Progenitor cell of endocrine pancreas (in vitro differentiated cells): ENCODE results near the gene C17orf100. TPM values are rescaled to one million over a fixed set of nuclear protein-coding genes. Genes with fewer than 3 reads are reported as not detected.

Experiments
- DNase-seq: peaks from one replicate; pipeline ENCODE4 v3.0.0; 2021; ENCODE audit warnings: low spot score; ENCODE audit not compliant: unreplicated experiment
- H3K27ac Mint-ChIP-seq: 2 replicates; pipeline ENCODE4 v1.8.0; 2021; ENCODE audit warnings: mild to moderate bottlenecking, moderate library complexity, mixed read lengths
- H3K27me3 Mint-ChIP-seq: 2 replicates; pipeline ENCODE4 v1.8.0; 2021; ENCODE audit warnings: mixed read lengths
- H3K36me3 Mint-ChIP-seq: 2 replicates; pipeline ENCODE4 v1.8.0; 2022; ENCODE audit warnings: mixed read lengths; ENCODE audit not compliant: insufficient read depth
- H3K4me1 Mint-ChIP-seq: 2 replicates; pipeline ENCODE4 v1.8.0; 2021; ENCODE audit warnings: low read depth, mixed read lengths
- H3K4me3 Mint-ChIP-seq: 2 replicates; pipeline ENCODE4 v1.8.0; 2021; ENCODE audit warnings: low read depth, mild to moderate bottlenecking, moderate library complexity, mixed read lengths
- H3K9me3 Mint-ChIP-seq: 2 replicates; pipeline ENCODE4 v1.8.0; 2021; ENCODE audit warnings: low read depth, mixed read lengths
- total RNA-seq: library from RNA; stranded (reverse); gene quantifications from 2 replicates; pipeline ENCODE4 v1.2.1, GENCODE V29; 2021
- TF ChIP-seq, protein P1 (sequence below): fragments of 200-600 bp; sonication (generic); IDR thresholded peaks from one replicate; pipeline ENCODE4 v1.5.0; 2021; ENCODE audit warnings: antibody characterized with exemption, mild to moderate bottlenecking; ENCODE audit not compliant: unreplicated experiment

Gene C17orf100
- total RNA-seq, 1 donor from 2014 or later, result 6.1 TPM

DNA sequence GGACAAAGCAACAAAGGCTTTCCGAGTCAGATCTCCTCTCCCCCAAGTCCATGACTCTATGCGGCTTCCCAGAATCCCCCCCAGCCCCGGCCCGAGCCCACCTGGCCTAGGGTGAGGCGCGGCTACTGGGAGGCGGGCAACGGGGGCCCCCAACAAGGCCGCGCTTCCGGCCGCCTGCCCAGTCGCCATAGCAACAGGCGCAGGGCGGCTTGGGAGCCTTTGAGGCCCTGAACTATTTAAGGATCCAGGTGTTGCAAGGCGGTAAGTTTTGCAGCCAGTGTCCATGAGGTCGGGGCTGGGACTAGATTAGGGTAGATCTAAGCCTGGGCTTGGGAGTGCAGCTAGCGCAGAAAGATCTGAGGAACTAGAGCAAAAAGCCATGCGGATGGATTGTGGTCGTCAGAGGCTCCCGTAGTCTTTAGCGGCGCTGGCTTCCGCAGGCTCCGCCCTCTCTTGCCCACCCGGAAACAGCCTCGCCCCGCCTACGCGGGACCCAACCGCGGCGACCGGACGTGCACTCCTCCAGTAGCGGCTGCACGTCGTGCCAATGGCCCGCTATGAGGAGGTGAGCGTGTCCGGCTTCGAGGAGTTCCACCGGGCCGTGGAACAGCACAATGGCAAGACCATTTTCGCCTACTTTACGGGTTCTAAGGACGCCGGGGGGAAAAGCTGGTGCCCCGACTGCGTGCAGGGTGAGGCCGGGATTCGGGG is 10.9 kb upstream of the C17orf100 start, which contains the start of the genes KIAA0753 and TXNDC17:
Gene KIAA0753, minus strand, starts transcription at position 176 of the 711 bp plus-strand sequence. CDS start 5,608 bp downstream, outside the sequence.
Gene TXNDC17, plus strand, starts transcription at position 525 of the 711 bp plus-strand sequence. Its CDS starts 23 bp downstream, at position 548.
- Mint-ChIP-seq H3K9me3 (no peaks in the 10 kb centered on the region), H3K27ac (peak within 1 kb of the TSS; percentile 99), H3K36me3 (peaks cover 5% of the 10 kb centered on the region), H3K4me1 (peaks cover 21% of the 10 kb centered on the region), H3K4me3 (peak within 1 kb of the TSS; percentile 95), H3K27me3 (no peaks in the 10 kb centered on the region)
- DNase-seq, result peak; percentile 80
- TF ChIP-seq, protein P1, sequence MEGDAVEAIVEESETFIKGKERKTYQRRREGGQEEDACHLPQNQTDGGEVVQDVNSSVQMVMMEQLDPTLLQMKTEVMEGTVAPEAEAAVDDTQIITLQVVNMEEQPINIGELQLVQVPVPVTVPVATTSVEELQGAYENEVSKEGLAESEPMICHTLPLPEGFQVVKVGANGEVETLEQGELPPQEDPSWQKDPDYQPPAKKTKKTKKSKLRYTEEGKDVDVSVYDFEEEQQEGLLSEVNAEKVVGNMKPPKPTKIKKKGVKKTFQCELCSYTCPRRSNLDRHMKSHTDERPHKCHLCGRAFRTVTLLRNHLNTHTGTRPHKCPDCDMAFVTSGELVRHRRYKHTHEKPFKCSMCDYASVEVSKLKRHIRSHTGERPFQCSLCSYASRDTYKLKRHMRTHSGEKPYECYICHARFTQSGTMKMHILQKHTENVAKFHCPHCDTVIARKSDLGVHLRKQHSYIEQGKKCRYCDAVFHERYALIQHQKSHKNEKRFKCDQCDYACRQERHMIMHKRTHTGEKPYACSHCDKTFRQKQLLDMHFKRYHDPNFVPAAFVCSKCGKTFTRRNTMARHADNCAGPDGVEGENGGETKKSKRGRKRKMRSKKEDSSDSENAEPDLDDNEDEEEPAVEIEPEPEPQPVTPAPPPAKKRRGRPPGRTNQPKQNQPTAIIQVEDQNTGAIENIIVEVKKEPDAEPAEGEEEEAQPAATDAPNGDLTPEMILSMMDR, result no peak

DNA sequence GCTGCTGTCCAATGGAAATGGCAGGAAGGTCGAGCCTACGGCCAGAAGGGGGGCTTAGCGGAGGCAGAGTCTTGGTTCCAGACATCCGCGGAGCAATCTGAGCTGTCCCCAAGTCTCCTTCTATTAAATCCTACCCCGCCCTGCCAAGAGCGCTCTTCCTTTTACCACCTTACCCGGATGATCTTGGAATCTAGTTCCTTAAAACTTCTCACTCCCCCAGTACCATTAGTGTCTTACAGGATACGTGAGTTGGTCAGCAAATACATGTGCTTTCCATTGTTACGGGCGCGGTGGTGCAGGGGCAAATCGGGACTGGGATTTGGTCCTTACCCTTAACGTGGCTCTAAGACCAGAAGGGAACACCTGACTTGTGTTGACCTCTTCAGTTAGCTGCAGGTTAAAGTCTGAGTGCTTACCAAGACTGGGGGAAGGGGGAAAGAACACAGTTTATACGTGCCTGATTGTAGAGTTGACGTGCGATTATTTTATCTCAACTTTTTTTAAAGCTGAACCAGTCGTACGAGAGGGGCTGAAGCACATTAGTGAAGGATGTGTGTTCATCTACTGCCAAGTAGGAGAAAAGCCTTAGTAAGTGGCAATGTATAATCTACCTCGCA is 10.2 kb upstream of the C17orf100 start:
- Mint-ChIP-seq H3K9me3 (no peaks in the 10 kb centered on the region), H3K36me3 (peaks cover 5% of the 10 kb centered on the region), H3K4me1 (peaks cover 21% of the 10 kb centered on the region), H3K27me3 (no peaks in the 10 kb centered on the region), H3K27ac (peak overlapping the region; percentile 99), H3K4me3 (peak overlapping the region; percentile 95)
- TF ChIP-seq, protein P1, result no peak
- no peak for DNase-seq

DNA sequence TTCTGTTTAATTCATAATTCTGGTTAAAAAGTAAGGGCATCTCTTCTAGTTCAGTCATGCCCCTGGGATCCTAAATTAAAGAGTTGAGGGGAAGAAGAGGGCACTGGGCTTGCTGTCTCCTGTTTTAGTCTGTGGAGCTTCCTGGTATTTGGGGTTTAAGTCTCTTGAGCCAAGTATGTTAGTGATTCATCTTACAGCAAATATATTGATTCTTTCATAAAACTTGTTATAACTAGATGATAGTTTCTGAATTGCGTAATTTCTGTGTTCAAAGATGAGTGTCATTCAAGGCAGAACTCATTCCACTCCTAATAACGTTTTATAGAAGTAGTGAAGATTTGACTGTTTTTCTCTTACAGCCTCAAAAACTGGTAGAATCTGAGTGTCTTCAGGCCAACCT is 9.0 kb upstream of the C17orf100 start:
- TF ChIP-seq, protein P1, result no peak
- no peak for DNase-seq
- no peak overlapping the region for H3K27ac Mint-ChIP-seq
- H3K4me3 Mint-ChIP-seq, result peak overlapping the region; percentile 14
- H3K4me1 Mint-ChIP-seq, result peaks cover 21% of the 10 kb centered on the region
- peaks cover 5% of the 10 kb centered on the region for H3K36me3 Mint-ChIP-seq
- H3K27me3 Mint-ChIP-seq, result no peaks in the 10 kb centered on the region
- H3K9me3 Mint-ChIP-seq, result no peaks in the 10 kb centered on the region

DNA sequence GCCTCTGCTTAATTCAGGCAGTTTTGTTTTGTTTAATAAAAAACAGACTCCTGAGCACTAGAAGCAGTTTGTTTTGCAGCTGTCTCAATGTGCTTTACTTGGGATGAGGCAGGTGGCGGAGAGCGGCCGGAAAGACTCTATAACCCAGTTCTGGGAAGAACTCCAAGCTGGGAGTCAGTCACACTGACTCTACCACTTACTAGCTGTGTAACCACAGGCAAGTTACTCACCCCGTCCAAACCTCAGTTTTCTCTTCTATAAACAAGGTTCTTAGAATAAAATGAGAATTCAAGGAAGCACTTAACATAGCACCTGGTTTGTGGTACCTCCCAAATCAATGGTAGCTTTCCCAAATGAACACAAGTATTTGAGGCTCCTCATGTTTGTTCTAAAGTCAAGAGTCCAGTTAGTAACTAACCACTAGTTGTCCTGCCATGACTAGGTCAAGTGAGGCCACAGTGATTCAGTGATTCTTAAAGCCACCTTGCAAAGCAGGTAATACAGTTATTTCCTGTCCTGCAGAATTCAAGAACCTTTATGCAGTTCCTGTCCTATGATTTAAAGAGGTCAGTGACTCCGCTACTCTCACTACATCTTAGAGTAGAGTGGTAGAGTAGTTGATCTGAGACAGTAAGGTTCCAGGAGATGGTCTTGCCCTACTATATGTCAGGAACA is 8.0 kb upstream of the C17orf100 start:
- peaks cover 18% of the 10 kb centered on the region for H3K4me1 Mint-ChIP-seq

More for the DNA sequence above, 8.0 kb upstream of the C17orf100 start:
- TF ChIP-seq, protein P1, result no peak
- Mint-ChIP-seq H3K27me3 (no peaks in the 10 kb centered on the region), H3K36me3 (peaks cover 6% of the 10 kb centered on the region), H3K9me3 (no peaks in the 10 kb centered on the region), H3K27ac (no peak overlapping the region), H3K4me3 (no peak overlapping the region)
- no peak for DNase-seq
